Measurements from ENCODE around the gene STK32B. TPM values are rescaled to one million over a fixed set of nuclear protein-coding genes. Genes with fewer than 3 reads are reported as not detected.
"Not testable (repeated sequence)": the region's sequence is repeated elsewhere in the genome, so short reads cannot be mapped to it uniquely, and the experiment has no call there.

Gene STK32B
- total and polyA plus RNA-seq, 2 experiments from 2014 or later, result not detected

DNA sequence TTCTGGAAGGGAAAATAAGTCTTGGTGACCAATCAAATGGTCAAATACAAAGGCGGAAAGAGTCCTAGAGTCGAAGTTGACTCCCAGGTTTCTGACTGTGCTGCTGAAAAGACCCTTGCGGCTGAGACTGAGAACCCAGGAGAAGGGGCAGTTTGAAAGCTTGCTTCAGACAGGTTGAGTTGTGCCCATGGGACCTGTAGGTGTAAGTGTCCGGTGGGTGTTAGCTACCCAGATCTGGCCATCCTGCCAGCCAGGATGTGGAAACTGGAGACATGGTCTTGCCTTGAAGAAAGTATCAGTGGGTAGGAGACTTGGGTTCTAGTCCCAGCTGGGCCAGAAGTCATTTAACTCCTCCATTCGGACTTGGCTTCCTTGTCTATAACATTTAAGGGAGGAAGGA lies 381.9 kb downstream of the STK32B start:
- no peaks in the 10 kb centered on the region for H3K4me1 ChIP-seq (ENCODE audit: low read depth)
- H3K9me3 ChIP-seq (ENCODE audit: low read depth), result no peaks in the 10 kb centered on the region
- no peak for DNase-seq (ENCODE audit: low read depth in 1 of 2, low spot score in 1 of 2)

DNA sequence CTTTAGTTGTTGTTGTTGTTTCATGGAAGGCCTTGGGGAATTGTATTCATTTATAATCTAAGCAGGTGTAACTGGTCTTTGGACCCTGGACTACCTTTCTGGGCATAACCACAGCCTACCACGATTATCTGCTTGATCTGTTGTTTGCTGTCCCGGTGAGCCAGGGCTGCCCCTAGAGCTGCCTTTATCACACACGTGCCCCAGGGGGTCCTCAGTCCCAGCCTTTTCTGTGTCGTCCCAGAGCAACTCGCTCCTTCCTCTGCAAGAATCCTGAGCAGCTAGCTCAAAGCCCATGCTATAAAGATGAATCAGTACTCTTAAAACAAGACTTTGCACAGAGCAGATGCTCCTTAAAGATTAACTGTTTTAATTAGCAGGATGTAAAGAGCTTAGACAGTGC lies 383.9 kb downstream of the STK32B start:
- H3K4me3 ChIP-seq, result no peak overlapping the region
- H3K27ac ChIP-seq, result no peak overlapping the region
- DNase-seq (ENCODE audit: low read depth in 1 of 2, low spot score in 1 of 2), result no peak
- TF ChIP-seq, protein P1, sequence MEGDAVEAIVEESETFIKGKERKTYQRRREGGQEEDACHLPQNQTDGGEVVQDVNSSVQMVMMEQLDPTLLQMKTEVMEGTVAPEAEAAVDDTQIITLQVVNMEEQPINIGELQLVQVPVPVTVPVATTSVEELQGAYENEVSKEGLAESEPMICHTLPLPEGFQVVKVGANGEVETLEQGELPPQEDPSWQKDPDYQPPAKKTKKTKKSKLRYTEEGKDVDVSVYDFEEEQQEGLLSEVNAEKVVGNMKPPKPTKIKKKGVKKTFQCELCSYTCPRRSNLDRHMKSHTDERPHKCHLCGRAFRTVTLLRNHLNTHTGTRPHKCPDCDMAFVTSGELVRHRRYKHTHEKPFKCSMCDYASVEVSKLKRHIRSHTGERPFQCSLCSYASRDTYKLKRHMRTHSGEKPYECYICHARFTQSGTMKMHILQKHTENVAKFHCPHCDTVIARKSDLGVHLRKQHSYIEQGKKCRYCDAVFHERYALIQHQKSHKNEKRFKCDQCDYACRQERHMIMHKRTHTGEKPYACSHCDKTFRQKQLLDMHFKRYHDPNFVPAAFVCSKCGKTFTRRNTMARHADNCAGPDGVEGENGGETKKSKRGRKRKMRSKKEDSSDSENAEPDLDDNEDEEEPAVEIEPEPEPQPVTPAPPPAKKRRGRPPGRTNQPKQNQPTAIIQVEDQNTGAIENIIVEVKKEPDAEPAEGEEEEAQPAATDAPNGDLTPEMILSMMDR (IDR thresholded peaks at IDR 0.05; ENCODE audit: low read depth, low read length), result no peak
- H3K9me3 ChIP-seq (ENCODE audit: low read depth), result no peaks in the 10 kb centered on the region
- H3K4me1 ChIP-seq (ENCODE audit: low read depth), result no peaks in the 10 kb centered on the region
- H3K36me3 ChIP-seq, result no peaks in the 10 kb centered on the region
- no peaks in the 10 kb centered on the region for H3K27me3 ChIP-seq

More for the DNA sequence above, 381.9 kb downstream of the STK32B start:
- Histone ChIP-seq H3K27me3 (no peaks in the 10 kb centered on the region), H3K4me3 (no peak overlapping the region), H3K27ac (no peak overlapping the region), H3K36me3 (no peaks in the 10 kb centered on the region)
- TF ChIP-seq, protein P1 (IDR thresholded peaks at IDR 0.05; ENCODE audit: low read depth, low read length), result no peak

DNA sequence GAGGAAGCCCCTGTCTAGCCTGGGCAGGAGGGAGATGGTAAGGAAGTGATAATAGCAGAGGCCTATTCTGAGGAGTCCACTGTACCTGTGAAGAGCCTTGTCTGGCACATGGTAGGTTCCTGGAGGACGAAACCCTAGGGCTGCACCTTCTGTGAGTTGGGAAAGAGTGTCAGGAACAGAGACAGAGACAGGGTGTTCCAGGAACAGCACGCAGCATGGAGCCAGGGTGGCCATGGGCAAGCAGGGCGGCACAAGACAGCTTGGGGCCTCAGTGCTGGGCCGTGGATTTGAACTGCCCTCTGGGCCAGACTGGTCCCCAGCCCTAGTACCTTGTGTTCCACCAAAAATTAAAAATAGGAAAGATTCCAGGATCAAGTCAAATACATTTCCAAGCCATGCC lies 384.5 kb downstream of the STK32B start:
- Histone ChIP-seq H3K4me1 (ENCODE audit: low read depth) (no peaks in the 10 kb centered on the region), H3K9me3 (ENCODE audit: low read depth) (no peaks in the 10 kb centered on the region), H3K4me3 (no peak overlapping the region), H3K27me3 (no peaks in the 10 kb centered on the region), H3K36me3 (no peaks in the 10 kb centered on the region), H3K27ac (no peak overlapping the region)
- TF ChIP-seq, protein P1 (IDR thresholded peaks at IDR 0.05; ENCODE audit: low read depth, low read length), result no peak
- no peak for DNase-seq (ENCODE audit: low read depth in 1 of 2, low spot score in 1 of 2)

DNA sequence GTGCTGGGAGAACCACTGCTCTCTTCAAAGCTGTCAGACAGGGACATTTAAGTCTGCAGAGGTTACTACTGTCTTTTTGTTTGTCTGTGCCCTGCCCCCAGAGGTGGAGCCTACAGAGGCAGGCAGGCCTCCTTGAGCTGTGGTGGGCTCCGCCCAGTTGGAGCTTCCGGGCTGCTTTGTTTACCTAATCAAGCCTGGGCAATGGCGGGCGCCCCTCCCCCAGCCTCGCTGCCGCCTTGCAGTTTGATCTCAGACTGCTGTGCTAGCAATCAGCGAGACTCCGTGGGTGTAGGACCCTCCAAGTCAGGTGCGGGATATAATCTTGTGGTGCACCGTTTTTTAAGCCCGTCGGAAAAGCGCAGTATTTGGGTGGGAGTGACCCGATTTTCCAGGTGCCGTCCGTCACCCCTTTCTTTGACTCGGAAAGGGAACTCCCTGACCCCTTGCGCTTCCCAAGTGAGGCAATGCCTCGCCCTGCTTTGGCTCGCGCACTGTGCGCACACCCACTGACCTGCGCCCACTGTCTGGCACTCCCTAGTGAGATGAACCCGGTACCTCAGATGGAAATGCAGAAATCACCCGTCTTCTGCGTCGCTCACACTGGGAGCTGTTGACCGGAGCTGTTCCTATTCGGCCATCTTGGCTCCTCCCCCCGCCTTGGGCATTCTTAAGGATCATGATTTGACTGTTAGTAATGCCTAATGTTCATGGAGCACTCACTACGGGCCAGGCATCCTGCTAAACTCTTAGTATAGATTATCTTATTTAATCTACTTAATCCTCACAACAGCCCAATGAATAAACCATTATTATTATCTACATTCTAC lies 392.9 kb downstream of the STK32B start:
- H3K27me3 ChIP-seq; H3K36me3 ChIP-seq; H3K9me3 ChIP-seq (ENCODE audit: low read depth); H3K4me3 ChIP-seq; H3K4me1 ChIP-seq (ENCODE audit: low read depth); H3K27ac ChIP-seq; DNase-seq (ENCODE audit: low read depth in 1 of 2, low spot score in 1 of 2): not testable (repeated sequence)

DNA sequence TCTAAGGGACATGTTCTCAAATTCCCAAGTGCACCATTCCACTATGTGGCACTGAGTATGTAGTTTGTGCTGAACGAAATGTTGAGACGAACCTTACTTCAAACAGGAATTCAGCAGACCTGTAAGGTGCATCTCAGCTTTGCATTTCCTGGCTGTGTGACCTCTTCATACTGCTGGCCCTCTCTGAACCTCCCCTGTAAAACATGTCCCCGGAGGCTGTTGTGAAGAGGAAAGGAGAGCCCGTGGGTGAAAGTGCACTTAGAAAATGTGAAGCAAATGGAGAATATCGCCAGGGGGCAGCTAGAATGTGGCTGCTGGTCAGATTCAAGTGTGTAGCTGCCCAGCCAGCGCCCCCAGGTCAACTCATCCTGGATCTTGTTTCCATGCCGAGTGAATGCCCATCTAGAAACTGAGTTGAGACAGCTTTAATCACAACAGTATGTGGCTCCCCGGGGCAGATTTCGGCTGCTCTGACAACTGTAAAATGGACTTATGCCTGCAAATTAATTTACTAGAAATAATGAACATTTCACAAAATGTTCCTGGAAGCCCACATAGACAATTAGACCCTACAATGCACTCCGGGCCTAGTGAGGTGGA lies 393.7 kb downstream of the STK32B start:
- Histone ChIP-seq H3K36me3 (no peaks in the 10 kb centered on the region), H3K4me1 (ENCODE audit: low read depth) (no peaks in the 10 kb centered on the region), H3K27ac (no peak overlapping the region), H3K4me3 (no peak overlapping the region), H3K9me3 (ENCODE audit: low read depth) (no peaks in the 10 kb centered on the region), H3K27me3 (no peaks in the 10 kb centered on the region)
- TF ChIP-seq, protein P1 (IDR thresholded peaks at IDR 0.05; ENCODE audit: low read depth, low read length), result no peak
- no peak for DNase-seq (ENCODE audit: low read depth in 1 of 2, low spot score in 1 of 2)

DNA sequence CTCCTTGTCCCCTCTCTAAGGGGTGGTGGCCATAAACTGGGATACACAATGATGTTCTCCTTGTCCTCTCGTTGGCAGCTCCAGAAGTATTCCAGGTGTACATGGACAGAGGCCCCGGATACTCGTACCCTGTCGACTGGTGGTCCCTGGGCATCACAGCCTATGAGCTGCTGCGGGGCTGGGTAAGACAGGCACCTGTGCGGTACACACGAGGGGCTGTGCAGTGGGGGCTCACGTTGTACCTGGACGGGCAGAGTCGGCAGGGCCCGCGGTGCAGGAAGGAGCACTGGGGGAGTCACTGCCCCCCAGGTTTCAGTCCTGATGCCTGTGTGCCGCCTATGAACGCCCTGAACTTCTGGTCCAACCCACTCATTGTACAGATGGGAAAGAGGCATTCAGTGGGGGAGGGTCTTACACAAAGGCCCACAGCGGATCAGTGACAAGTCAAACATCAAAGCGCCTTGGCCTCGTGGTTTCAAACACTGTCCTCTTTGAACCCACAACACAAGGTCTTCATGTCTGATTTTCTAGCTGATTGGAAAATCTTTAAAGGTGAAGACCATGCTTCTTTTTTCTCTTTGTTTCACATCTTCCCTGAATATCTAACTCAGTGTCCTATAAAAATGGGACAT lies 395.4 kb downstream of the STK32B start:
- DNase-seq (ENCODE audit: low read depth in 1 of 2, low spot score in 1 of 2), result no peak
- Histone ChIP-seq H3K36me3 (no peaks in the 10 kb centered on the region), H3K27ac (no peak overlapping the region), H3K27me3 (no peaks in the 10 kb centered on the region), H3K9me3 (ENCODE audit: low read depth) (no peaks in the 10 kb centered on the region), H3K4me3 (no peak overlapping the region), H3K4me1 (ENCODE audit: low read depth) (no peaks in the 10 kb centered on the region)
- TF ChIP-seq, protein P1 (IDR thresholded peaks at IDR 0.05; ENCODE audit: low read depth, low read length), result no peak

Measured in cardiac muscle cell (in vitro differentiated cells and primary cell).